NCI-H2196 (cell line): ENCODE measurements around the gene CCDC81.

Source experiments
- DNase-seq: peaks from one replicate; lab custom pipeline; 2025; ENCODE audit not compliant: unreplicated experiment; lab: John Stamatoyannopoulos, UW

CCDC81 gene

GRCh38 chr11:86438685-86439084 lies 64.0 kb downstream of the CCDC81 start:
- no peak for DNase-seq

GRCh38 chr11:86440305-86440716 lies 65.6 kb downstream of the CCDC81 start:
- no peak for DNase-seq

- DNase-seq = no peak
Measured at GRCh38 chr11:86440843-86441242, 66.2 kb downstream of the CCDC81 start.

DNA sequence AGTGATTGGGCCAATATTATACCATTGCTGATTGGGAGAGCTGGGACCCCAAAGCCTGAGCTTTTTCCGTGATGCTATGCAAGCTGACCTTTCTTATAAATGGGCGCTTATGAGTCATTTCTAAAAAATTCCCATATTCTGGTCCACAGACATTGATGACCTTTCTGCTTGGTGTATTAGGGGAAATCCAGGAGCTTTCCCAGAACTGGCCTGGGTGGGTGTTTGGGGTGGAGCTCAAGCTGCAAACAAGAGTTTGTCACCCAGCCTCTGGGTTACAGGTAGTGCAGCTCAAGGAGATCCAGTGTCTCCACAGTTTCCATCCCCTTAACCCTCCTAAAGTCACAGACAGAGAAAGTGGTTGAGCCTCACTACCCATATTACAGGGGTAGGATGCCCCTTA lies 67.7 kb downstream of the CCDC81 start:
- no peak for DNase-seq

DNA sequence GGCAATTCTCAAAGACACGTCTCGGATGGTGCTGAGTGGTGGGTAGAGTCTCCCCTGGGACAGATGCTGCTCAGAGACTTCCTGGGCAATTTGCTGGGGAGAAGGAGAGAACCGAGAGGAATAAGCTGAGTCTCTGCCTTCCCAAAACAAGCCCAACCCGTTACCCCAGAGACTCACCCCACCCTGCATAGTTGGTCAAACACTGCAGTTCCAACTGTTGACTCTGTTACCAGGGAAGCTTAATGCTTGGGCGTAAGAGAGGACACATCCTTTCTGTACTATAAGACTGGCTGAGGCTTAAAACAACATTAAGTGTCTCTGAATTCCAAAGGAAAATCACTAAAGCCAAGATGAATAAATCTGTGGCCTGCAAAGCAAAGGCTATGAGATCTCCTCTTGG lies 68.1 kb downstream of the CCDC81 start:
- no peak for DNase-seq

- DNase-seq = no peak
Measured at GRCh38 chr11:86443415-86443814, 68.7 kb downstream of the CCDC81 start.

GRCh38 chr11:86444981-86445380 lies 70.3 kb downstream of the CCDC81 start:
- DNase-seq = no peak

DNA sequence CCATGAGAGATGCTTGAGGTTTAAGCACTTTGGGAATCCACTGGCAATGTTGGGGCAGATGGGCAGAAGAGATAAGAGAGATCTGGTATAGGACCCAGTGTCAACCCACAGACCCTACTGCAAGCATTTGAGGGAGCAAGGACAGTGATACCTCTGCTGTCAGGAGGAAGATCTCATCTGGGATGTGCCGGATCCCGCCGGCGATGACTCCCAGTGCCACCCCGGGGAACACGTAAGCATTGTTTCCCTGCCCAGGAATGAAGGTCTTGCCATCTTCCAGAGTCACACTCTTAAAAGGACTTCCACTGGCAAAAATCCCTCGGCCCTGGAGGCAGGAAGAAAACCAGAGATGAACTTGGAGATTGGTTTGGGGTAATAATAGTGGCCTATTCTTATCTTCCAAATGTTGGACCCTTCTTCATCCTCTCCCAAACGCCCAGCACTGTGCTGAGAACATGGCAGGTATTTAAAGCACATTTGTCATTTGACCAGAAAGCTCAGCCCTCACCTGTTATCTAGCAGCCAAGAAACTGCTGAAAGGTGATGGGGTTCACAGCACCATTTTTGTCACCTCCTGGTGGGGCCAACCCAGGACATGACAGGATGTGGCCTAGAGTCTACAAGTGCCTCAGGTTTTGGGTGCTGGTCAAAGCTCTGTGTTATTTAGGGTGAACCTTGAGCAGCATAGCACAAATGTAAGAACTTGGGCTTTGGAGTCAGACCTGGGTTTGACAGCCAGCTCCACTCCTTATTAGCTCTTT lies 71.7 kb downstream of the CCDC81 start:
- DNase-seq = no peak

DNA sequence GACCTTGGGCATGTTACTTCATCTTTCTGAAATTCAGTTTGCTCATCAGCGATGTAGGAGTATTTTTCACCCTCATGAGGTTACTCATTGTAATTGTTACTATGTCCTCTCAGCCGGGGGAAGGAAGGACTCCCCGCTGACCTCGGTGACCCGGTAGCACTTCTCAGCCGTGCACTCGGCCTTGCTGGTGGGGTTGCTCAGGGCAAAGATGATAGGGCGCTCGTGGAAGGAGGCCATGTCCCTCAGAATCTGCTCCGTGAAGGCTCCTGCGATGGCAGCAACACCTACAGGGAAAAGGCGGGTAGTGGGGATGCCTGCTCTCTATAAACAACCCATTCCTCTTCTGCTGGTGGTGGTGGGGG lies 72.2 kb downstream of the CCDC81 start:
- DNase-seq = no peak

- no peak for DNase-seq
Measured at GRCh38 chr11:86447763-86448480, 73.2 kb downstream of the CCDC81 start.

DNA sequence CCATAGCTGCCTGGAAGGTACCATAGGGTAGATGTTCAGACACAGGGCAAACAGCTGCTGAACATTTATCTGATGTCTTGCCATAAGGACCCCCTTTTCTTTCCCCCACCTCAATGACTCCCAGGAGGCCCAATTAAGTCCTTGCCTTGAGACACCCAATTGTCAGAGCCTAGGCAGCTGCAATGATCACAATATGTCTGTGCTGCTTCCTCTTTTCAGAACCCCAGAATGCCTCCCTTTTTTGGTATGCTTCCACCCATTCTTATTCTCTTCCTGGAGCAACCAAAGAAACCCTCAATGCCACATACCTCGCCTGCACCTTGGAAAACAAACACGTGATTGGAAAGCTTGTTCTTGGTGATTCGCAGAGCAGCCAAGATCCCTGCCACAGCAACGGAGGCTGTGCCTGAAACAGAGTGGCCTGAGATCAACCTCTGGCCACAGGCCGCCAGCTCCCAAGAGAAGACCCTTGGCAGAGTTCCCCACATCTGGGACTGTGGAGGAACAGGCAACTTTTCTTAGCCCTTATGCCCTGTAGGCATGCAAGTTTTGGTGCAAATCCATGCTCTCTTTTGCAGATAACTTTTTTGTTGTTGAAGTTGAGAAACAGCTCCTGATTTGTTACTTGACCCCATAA lies 75.4 kb downstream of the CCDC81 start:
- DNase-seq = no peak

GRCh38 chr11:86453290-86454030 lies 78.8 kb downstream of the CCDC81 start:
- DNase-seq = no peak

- peak; percentile 90 for DNase-seq
Measured at GRCh38 chr11:86456075-86456939, 81.6 kb downstream of the CCDC81 start.

GRCh38 chr11:86458294-86459001 lies 83.8 kb downstream of the CCDC81 start:
- no peak for DNase-seq

- DNase-seq = no peak
Measured at GRCh38 chr11:86459002-86459385, 84.3 kb downstream of the CCDC81 start.

DNA sequence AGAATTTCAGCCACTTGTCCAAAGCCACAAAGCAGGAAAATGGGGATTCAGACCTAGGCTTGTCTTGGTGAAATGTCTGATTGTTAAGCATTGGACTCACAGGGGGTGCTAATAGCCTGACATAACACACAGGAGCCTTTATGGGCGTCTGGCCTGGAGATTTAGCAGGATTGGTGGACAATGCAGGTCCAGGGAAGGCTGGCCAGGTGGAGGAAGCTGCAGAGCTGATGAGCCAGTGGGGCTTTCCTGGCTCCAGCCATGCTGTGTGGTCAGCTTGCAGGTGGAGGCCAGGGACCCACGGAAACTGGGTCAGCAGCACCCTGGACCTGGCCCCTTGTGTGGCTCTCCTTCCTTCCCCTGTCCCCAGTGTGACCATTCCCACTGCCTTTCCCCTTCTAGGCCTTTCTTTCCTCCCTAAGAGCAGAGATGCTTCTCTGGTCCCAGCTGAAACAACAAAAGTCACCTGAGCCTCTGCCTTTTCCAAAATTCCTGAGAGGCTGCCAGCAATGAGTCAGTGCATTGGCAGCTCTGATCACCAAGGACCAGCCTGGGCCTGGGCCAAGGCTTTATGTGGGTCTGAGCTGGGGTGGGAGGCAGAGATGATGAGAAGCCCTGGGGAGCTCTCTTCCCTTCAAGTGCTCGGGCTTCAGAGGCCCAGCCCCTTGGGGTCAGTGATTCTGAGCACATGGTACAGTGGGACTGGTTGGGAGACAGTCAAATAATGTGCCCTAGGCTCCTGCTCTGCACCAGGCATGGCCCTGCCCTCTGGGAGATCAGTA lies 85.2 kb downstream of the CCDC81 start:
- peak; percentile 78 for DNase-seq

- no peak for DNase-seq
Measured at GRCh38 chr11:86460461-86461385, 86.0 kb downstream of the CCDC81 start.

GRCh38 chr11:86461892-86462291 lies 87.2 kb downstream of the CCDC81 start:
- no peak for DNase-seq
